H9 (cell line): ENCODE results near the gene NRN1L. TPM values are rescaled to one million over a fixed set of nuclear protein-coding genes. Genes with fewer than 3 reads are reported as not detected.

Source experiments
- DNase-seq: peaks from one replicate; pipeline ENCODE4 v3.0.0-alpha.2; 2017
- H2AFZ ChIP-seq: one replicate; pipeline ENCODE4 v1.6.1; 2013; ENCODE audit warnings: mild to moderate bottlenecking, low read length, control low read depth, moderate library complexity
- H2AK5ac ChIP-seq: 2 replicates; pipeline ENCODE4 v1.6.1; 2013; ENCODE audit warnings: low read length, control low read depth, mixed read lengths; ENCODE audit not compliant: insufficient read length
- H2BK120ac ChIP-seq: one replicate; pipeline ENCODE4 v1.6.1; 2013; ENCODE audit warnings: low read depth, mild to moderate bottlenecking, low read length, control low read depth, inconsistent platforms; ENCODE audit not compliant: poor library complexity, severe bottlenecking
- H2BK12ac ChIP-seq: 2 replicates; pipeline ENCODE4 v1.6.1; 2013; ENCODE audit warnings: low read length, control low read depth, mixed read lengths, low read depth; ENCODE audit not compliant: insufficient read length
- H2BK15ac ChIP-seq: 2 replicates; pipeline ENCODE4 v1.6.1; 2013; ENCODE audit warnings: low read depth, low read length, control low read depth
- H2BK20ac ChIP-seq: one replicate; pipeline ENCODE4 v1.6.1; 2013; ENCODE audit warnings: low read depth, mild to moderate bottlenecking, low read length, control low read depth, inconsistent platforms; ENCODE audit not compliant: poor library complexity, severe bottlenecking
- H2BK5ac ChIP-seq: 2 replicates; pipeline ENCODE4 v1.6.1; 2013; ENCODE audit warnings: low read length, control low read depth, mixed read lengths; ENCODE audit not compliant: insufficient read length
- H3K14ac ChIP-seq: 2 replicates; pipeline ENCODE4 v1.6.1; 2013; ENCODE audit warnings: low read length, control low read depth; ENCODE audit not compliant: insufficient read depth
- H3K18ac ChIP-seq: 2 replicates; pipeline ENCODE4 v1.6.1; 2013; ENCODE audit warnings: low read depth, mild to moderate bottlenecking, mixed read lengths, low read length, control low read depth; ENCODE audit not compliant: insufficient read length
- H3K23ac ChIP-seq: 2 replicates; pipeline ENCODE4 v1.6.1; 2013; ENCODE audit warnings: low read length, control low read depth, mixed read lengths, low read depth; ENCODE audit not compliant: insufficient read length
- H3K23me2 ChIP-seq: 2 replicates; pipeline ENCODE4 v1.6.1; 2013; ENCODE audit warnings: low read depth, mild to moderate bottlenecking, mixed read lengths, low read length, control low read depth; ENCODE audit not compliant: insufficient read length, poor library complexity, severe bottlenecking
- H3K27ac ChIP-seq: 2 replicates; pipeline ENCODE4 v1.5.1; 2013; ENCODE audit warnings: low read length, control low read depth, mixed read lengths, low read depth; ENCODE audit not compliant: insufficient read length
- H3K27me3 ChIP-seq: 2 replicates; pipeline ENCODE4 v1.6.1; 2013; ENCODE audit warnings: low read length, control low read depth, inconsistent platforms; ENCODE audit not compliant: insufficient read depth
- H3K4ac ChIP-seq: 2 replicates; pipeline ENCODE4 v1.6.1; 2013; ENCODE audit warnings: low read depth, mild to moderate bottlenecking, control low read depth, inconsistent platforms, low read length, moderate library complexity
- H3K4me1 ChIP-seq: 2 replicates; pipeline ENCODE4 v1.6.1; 2013; ENCODE audit warnings: low read length, control low read depth, inconsistent platforms; ENCODE audit not compliant: insufficient read depth
- H3K4me2 ChIP-seq: 2 replicates; pipeline ENCODE4 v1.6.1; 2013; ENCODE audit warnings: low read length, control low read depth, mixed read lengths; ENCODE audit not compliant: insufficient read length, insufficient read depth
- H3K56ac ChIP-seq: 2 replicates; pipeline ENCODE4 v1.6.1; 2013; ENCODE audit warnings: low read depth, mild to moderate bottlenecking, mixed read lengths, low read length, control low read depth; ENCODE audit not compliant: insufficient read length
- H3K79me1 ChIP-seq: 2 replicates; pipeline ENCODE4 v1.6.1; 2013; ENCODE audit warnings: low read depth, mild to moderate bottlenecking, moderate library complexity, low read length, control low read depth, inconsistent platforms; ENCODE audit not compliant: insufficient read depth, poor library complexity, severe bottlenecking
- H3K79me2 ChIP-seq: 2 replicates; pipeline ENCODE4 v1.6.1; 2013; ENCODE audit warnings: low read length, control low read depth, inconsistent platforms; ENCODE audit not compliant: insufficient read depth
- H3K9ac ChIP-seq: 2 replicates; pipeline ENCODE4 v1.6.1; 2013; ENCODE audit warnings: low read length, control low read depth, mixed read lengths; ENCODE audit not compliant: insufficient read length; ENCODE audit errors: extremely low read depth
- H3K9me3 ChIP-seq: one replicate; pipeline ENCODE4 v1.6.1; 2013; ENCODE audit warnings: low read depth, low read length, inconsistent platforms; ENCODE audit not compliant: control insufficient read depth
- H3T11ph ChIP-seq: one replicate; pipeline ENCODE4 v1.6.1; 2013; ENCODE audit warnings: mild to moderate bottlenecking, low read length, control low read depth, inconsistent platforms
- H4K20me1 ChIP-seq: one replicate; pipeline ENCODE4 v1.6.1; 2013; ENCODE audit not compliant: control insufficient read depth, insufficient read length, insufficient read depth
- H4K5ac ChIP-seq: 2 replicates; pipeline ENCODE4 v1.6.1; 2013; ENCODE audit warnings: low read depth, mild to moderate bottlenecking, mixed read lengths, low read length, control low read depth; ENCODE audit not compliant: insufficient read length
- H4K8ac ChIP-seq: replicated peaks from 2 replicates; pipeline ENCODE4 v1.6.1; 2013; ENCODE audit warnings: low read length, control low read depth, mixed read lengths, low read depth; ENCODE audit not compliant: insufficient read length
- H4K91ac ChIP-seq: 2 replicates; pipeline ENCODE4 v1.6.1; 2013; ENCODE audit warnings: low read depth, mild to moderate bottlenecking, moderate library complexity, mixed read lengths, low read length, control low read depth; ENCODE audit not compliant: insufficient read length
- H3K27ac Mint-ChIP-seq, 3 experiments: 2 replicates in 2 of 3; 3 replicates in 1 of 3; pipeline ENCODE4 v1.8.0; 2020 to 2021; ENCODE audit warnings: mixed read lengths in 3 of 3, mild to moderate bottlenecking in 1 of 3, moderate library complexity in 1 of 3
- H3K27me3 Mint-ChIP-seq: 2 replicates; pipeline ENCODE4 v1.8.0; 2021; ENCODE audit warnings: low read depth, mild to moderate bottlenecking, moderate library complexity, mixed read lengths
- H3K36me3 Mint-ChIP-seq, 3 experiments: 2 replicates in 2 of 3; 3 replicates in 1 of 3; pipeline ENCODE4 v1.8.0; 2020 to 2021; ENCODE audit warnings: low read depth in 3 of 3, mixed read lengths in 3 of 3; ENCODE audit not compliant: insufficient read depth in 1 of 3
- H3K4me1 Mint-ChIP-seq, 2 experiments: 2 replicates each; pipeline ENCODE4 v1.8.0; 2020; ENCODE audit warnings: mixed read lengths in 2 of 2
- H3K4me3 Mint-ChIP-seq, 2 experiments: 2 replicates in 1 of 2; 3 replicates in 1 of 2; pipeline ENCODE4 v1.8.0; 2020 to 2021; ENCODE audit warnings: mild to moderate bottlenecking in 2 of 2, mixed read lengths in 2 of 2, moderate library complexity in 1 of 2
- H3K9me3 Mint-ChIP-seq, 2 experiments: 2 replicates in 1 of 2; 3 replicates in 1 of 2; pipeline ENCODE4 v1.8.0; 2020; ENCODE audit warnings: mild to moderate bottlenecking in 2 of 2, mixed read lengths in 2 of 2, moderate library complexity in 1 of 2
- WGBS: extraction: QIAGEN DNeasy Blood & Tissue Kit; methylation state at CpG from one replicate; pipeline ENCODE4 v1.1.7; 2013; ENCODE audit warnings: missing lambda C conversion rate, low lambda C conversion rate, mixed read lengths; ENCODE audit not compliant: insufficient read length; ENCODE audit errors: extremely low coverage; 5-methylcytosine and 5-hydroxymethylcytosine counted together
- total RNA-seq: library from RNA; stranded (reverse); gene quantifications from 2 replicates; pipeline ENCODE4 v1.2.1, GENCODE V29; 2021
- TF ChIP-seq, protein P1 (sequence below): fragments of 200-600 bp; sonication (generic); conservative IDR thresholded peaks from 3 replicates; pipeline ENCODE4 v1.8.0; 2021; ENCODE audit warnings: antibody characterized with exemption, mild to moderate bottlenecking

Gene NRN1L
- total RNA-seq, 1 experiment from 2014 or later = 2.0 TPM

DNA sequence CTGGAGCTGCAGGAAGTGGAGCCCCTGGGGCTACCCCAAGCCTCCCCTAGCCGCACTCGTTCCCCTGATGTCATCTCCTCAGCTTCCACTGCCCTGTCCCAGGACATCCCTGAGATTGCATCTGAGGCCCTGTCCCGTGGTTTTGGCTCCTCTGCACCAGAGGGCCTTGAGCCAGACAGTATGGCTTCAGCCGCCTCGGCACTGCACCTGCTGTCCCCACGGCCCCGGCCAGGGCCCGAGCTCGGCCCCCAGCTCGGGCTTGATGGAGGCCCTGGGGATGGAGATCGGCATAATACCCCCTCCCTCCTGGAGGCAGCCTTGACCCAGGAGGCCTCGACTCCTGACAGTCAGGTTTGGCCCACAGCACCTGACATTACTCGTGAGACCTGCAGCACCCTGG is 4.1 kb upstream of the NRN1L start:
- TF ChIP-seq, protein P1, sequence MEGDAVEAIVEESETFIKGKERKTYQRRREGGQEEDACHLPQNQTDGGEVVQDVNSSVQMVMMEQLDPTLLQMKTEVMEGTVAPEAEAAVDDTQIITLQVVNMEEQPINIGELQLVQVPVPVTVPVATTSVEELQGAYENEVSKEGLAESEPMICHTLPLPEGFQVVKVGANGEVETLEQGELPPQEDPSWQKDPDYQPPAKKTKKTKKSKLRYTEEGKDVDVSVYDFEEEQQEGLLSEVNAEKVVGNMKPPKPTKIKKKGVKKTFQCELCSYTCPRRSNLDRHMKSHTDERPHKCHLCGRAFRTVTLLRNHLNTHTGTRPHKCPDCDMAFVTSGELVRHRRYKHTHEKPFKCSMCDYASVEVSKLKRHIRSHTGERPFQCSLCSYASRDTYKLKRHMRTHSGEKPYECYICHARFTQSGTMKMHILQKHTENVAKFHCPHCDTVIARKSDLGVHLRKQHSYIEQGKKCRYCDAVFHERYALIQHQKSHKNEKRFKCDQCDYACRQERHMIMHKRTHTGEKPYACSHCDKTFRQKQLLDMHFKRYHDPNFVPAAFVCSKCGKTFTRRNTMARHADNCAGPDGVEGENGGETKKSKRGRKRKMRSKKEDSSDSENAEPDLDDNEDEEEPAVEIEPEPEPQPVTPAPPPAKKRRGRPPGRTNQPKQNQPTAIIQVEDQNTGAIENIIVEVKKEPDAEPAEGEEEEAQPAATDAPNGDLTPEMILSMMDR = no peak

More for the DNA sequence above, 4.1 kb upstream of the NRN1L start:
- no peak overlapping the region for H4K8ac ChIP-seq
- no peak overlapping the region for H3K4ac ChIP-seq
- no peak overlapping the region for H4K91ac ChIP-seq
- H2BK5ac ChIP-seq = no peak overlapping the region
- H3K23ac ChIP-seq = no peak overlapping the region
- Mint-ChIP-seq H3K4me3 (no peak overlapping the region), H3K9me3 (no peaks in the 10 kb centered on the region), H3K27me3 (no peaks in the 10 kb centered on the region; the same call in none of the 2 replicates), H3K36me3 (peaks cover 29 to 80% (median 73%) of the 10 kb centered on the region in 3 experiments), H3K4me1 (peaks cover 8 to 12% of the 10 kb centered on the region in 2 experiments), H3K27ac (no peak overlapping the region)
- no peak overlapping the region for H4K5ac ChIP-seq
- H3K79me1 ChIP-seq = no peaks in the 10 kb centered on the region
- no CpG with 5 or more reads among the region's 13 CpGs for WGBS
- no peak for DNase-seq
- no peaks in the 10 kb centered on the region for H3K23me2 ChIP-seq
- H3K14ac ChIP-seq = no peak overlapping the region
- no peak overlapping the region for H2BK12ac ChIP-seq
- no peak overlapping the region for H2BK120ac ChIP-seq
- H2BK20ac ChIP-seq = no peak overlapping the region
- H2AFZ ChIP-seq = no peak overlapping the region
- no peak overlapping the region for H3K4me2 ChIP-seq
- no peak overlapping the region for H2AK5ac ChIP-seq
- H3K27ac ChIP-seq = no peak overlapping the region
- H4K20me1 ChIP-seq = no peaks in the 10 kb centered on the region
- H3K79me2 ChIP-seq = no peaks in the 10 kb centered on the region
- no peak overlapping the region for H3T11ph ChIP-seq
- no peaks in the 10 kb centered on the region for H3K9me3 ChIP-seq
- no peak overlapping the region for H3K9ac ChIP-seq
- H3K56ac ChIP-seq = no peak overlapping the region
- H3K18ac ChIP-seq = no peak overlapping the region
- no peak overlapping the region for H2BK15ac ChIP-seq
- no peaks in the 10 kb centered on the region for H3K27me3 ChIP-seq
- no peaks in the 10 kb centered on the region for H3K4me1 ChIP-seq
